Endodermal cell (in vitro differentiated cells): ENCODE measurements around the gene FRS2. TPM values are rescaled to one million over a fixed set of nuclear protein-coding genes. Genes with fewer than 3 reads are reported as not detected.

Experiments
- DNase-seq: peaks from one replicate; pipeline ENCODE4 v3.0.0-alpha.2; 2017
- H3K27ac ChIP-seq: 2 replicates; pipeline ENCODE4 v1.5.1; 2013; ENCODE audit warnings: mild to moderate bottlenecking, low read depth, low read length, moderate library complexity
- H3K27me3 ChIP-seq: 2 replicates; pipeline ENCODE4 v1.6.1; 2013; ENCODE audit warnings: mild to moderate bottlenecking, low read length, moderate library complexity; ENCODE audit not compliant: insufficient read depth, control insufficient read depth, poor library complexity, severe bottlenecking
- H3K36me3 ChIP-seq: 2 replicates; pipeline ENCODE4 v1.7.0; 2013; ENCODE audit warnings: mild to moderate bottlenecking, low read length, moderate library complexity; ENCODE audit not compliant: control insufficient read depth, insufficient read depth
- H3K4me1 ChIP-seq: one replicate; pipeline ENCODE4 v1.7.0; 2013; ENCODE audit warnings: low read length; ENCODE audit not compliant: control insufficient read depth, insufficient read depth
- H3K4me3 ChIP-seq: 2 replicates; pipeline ENCODE4 v1.5.1; 2013; ENCODE audit warnings: mild to moderate bottlenecking, low read length, moderate library complexity
- H3K9ac ChIP-seq: 2 replicates; pipeline ENCODE4 v1.6.1; 2013; ENCODE audit warnings: mild to moderate bottlenecking, low read length, moderate library complexity; ENCODE audit not compliant: poor library complexity, severe bottlenecking; ENCODE audit errors: extremely low read depth
- H3K9me3 ChIP-seq: 2 replicates; pipeline ENCODE4 v1.6.1; 2013; ENCODE audit warnings: mild to moderate bottlenecking, low read length, moderate library complexity; ENCODE audit not compliant: control insufficient read depth
- H3K27ac Mint-ChIP-seq: 2 replicates; pipeline ENCODE4 v1.8.0; 2020; ENCODE audit warnings: mixed read lengths
- H3K27me3 Mint-ChIP-seq: 2 replicates; pipeline ENCODE4 v1.8.0; 2021; ENCODE audit warnings: mild to moderate bottlenecking, mixed read lengths; ENCODE audit not compliant: insufficient read depth
- H3K36me3 Mint-ChIP-seq: 2 replicates; pipeline ENCODE4 v1.8.0; 2020; ENCODE audit warnings: low read depth, mixed read lengths
- H3K4me1 Mint-ChIP-seq: 2 replicates; pipeline ENCODE4 v1.8.0; 2020; ENCODE audit warnings: mixed read lengths
- H3K4me3 Mint-ChIP-seq: 2 replicates; pipeline ENCODE4 v1.8.0; 2020; ENCODE audit warnings: mild to moderate bottlenecking, moderate library complexity, mixed read lengths
- H3K9me3 Mint-ChIP-seq: 2 replicates; pipeline ENCODE4 v1.8.0; 2020; ENCODE audit warnings: mild to moderate bottlenecking, mixed read lengths
- WGBS, 2 experiments: methylation state at CpG; one replicate each; pipeline versions ENCODE4 v1.1.5 to v1.1.7; 2013; ENCODE audit warnings: missing lambda C conversion rate in 2 of 2, mixed read lengths in 1 of 2; ENCODE audit not compliant: insufficient coverage in 1 of 2, insufficient read length in 1 of 2; 5-methylcytosine and 5-hydroxymethylcytosine counted together
- total RNA-seq, 2 donors: library from RNA; stranded (reverse); fragmentation: NEBNext Ultra II Directional in 1 of 2; extraction: Animal tissue kit (Norgen Biotek cat#: 25700) in 1 of 2; gene quantifications; 2 replicates in 1 of 2; 3 replicates in 1 of 2; pipeline ENCODE4 v1.2.1, GENCODE V29; 2021
- TF ChIP-seq, protein P1 (sequence below): fragments of 200-600 bp; sonication (generic); conservative IDR thresholded peaks from 2 replicates; pipeline ENCODE4 v1.5.0; 2021; ENCODE audit warnings: antibody characterized with exemption, mild to moderate bottlenecking

Gene FRS2
- total RNA-seq, 2 donors from 2014 or later = 63.1 to 65.8 TPM

DNA sequence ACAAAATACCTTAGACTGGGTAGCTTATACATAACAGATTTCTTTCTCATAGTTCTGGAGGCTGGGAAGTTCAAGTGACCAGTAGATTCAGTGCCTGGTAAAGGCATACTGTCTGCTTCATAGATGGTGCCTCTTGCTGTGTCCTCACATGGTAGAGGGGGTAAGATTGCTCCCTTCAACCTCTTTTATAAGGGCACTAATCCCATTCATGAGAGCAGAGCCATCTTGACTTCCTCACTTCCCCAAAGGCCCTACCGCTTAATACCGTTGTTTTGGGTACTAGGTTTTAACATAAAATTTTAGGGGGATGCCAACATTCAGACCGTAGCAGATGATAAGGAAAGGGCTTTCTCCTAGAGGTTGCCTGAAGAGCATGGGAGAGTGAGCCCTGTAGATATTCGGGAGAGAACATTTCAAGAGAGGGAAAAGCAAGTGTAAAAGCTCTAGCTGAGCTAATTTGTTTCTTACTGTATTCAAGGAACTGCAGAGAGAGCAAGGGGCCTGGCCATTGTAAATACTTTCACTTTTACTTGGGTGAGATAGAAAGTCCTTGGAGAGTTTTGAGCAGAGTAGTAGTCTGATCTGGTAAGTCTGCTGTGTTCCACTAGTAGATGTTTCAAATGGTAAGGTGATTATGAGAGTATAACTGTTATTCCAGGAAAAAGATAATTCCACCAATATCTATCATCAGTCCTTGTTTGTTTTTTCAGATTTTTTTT, 27.3 kb downstream of the FRS2 start:
- H3K9me3 Mint-ChIP-seq = no peaks in the 10 kb centered on the region
- Histone ChIP-seq H3K36me3 (peaks cover 21% of the 10 kb centered on the region), H3K4me1 (no peaks in the 10 kb centered on the region), H3K9me3 (peaks cover 14% of the 10 kb centered on the region), H3K9ac (no peak overlapping the region), H3K4me3 (no peak overlapping the region), H3K27me3 (no peaks in the 10 kb centered on the region), H3K27ac (no peak overlapping the region)
- 82 to 83% methylated on average over 4 of the region's 4 CpGs for WGBS, 2 experiments
- H3K36me3 Mint-ChIP-seq = peaks cover 15% of the 10 kb centered on the region
- H3K27ac Mint-ChIP-seq = peak overlapping the region; percentile 11
- H3K4me3 Mint-ChIP-seq = no peak overlapping the region
- H3K27me3 Mint-ChIP-seq = no peaks in the 10 kb centered on the region
- TF ChIP-seq, protein P1, sequence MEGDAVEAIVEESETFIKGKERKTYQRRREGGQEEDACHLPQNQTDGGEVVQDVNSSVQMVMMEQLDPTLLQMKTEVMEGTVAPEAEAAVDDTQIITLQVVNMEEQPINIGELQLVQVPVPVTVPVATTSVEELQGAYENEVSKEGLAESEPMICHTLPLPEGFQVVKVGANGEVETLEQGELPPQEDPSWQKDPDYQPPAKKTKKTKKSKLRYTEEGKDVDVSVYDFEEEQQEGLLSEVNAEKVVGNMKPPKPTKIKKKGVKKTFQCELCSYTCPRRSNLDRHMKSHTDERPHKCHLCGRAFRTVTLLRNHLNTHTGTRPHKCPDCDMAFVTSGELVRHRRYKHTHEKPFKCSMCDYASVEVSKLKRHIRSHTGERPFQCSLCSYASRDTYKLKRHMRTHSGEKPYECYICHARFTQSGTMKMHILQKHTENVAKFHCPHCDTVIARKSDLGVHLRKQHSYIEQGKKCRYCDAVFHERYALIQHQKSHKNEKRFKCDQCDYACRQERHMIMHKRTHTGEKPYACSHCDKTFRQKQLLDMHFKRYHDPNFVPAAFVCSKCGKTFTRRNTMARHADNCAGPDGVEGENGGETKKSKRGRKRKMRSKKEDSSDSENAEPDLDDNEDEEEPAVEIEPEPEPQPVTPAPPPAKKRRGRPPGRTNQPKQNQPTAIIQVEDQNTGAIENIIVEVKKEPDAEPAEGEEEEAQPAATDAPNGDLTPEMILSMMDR = no peak
- H3K4me1 Mint-ChIP-seq = peaks cover 4% of the 10 kb centered on the region
- no peak for DNase-seq

DNA sequence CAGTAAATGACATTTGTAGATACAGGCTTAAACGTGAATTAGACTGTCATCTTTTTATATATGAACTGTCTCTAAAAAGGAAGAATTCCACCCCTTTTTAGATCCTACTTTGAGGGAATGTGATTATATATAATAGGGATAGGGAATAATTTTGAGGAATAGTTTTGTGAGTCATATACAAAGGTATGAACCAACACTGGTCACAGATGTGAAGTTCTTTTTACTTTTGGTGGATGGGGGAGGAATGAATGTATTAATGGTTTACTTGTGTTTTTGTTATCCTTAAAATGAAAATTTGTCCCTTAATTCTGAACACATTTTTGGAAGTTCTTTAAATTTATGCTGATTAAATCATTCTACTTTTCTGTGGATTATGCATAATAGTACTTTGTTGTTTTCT, 30.4 kb downstream of the FRS2 start:
- DNase-seq = no peak
- Mint-ChIP-seq H3K4me1 (peaks cover 6% of the 10 kb centered on the region), H3K4me3 (no peak overlapping the region), H3K27me3 (no peaks in the 10 kb centered on the region), H3K27ac (no peak overlapping the region), H3K36me3 (peaks cover 5% of the 10 kb centered on the region), H3K9me3 (no peaks in the 10 kb centered on the region)
- Histone ChIP-seq H3K36me3 (peaks cover 7% of the 10 kb centered on the region), H3K27ac (no peak overlapping the region), H3K4me1 (no peaks in the 10 kb centered on the region), H3K9me3 (peaks cover 3% of the 10 kb centered on the region), H3K4me3 (no peak overlapping the region), H3K27me3 (no peaks in the 10 kb centered on the region), H3K9ac (no peak overlapping the region)
- WGBS, 2 experiments = 100% methylated on average over 1 of the region's 1 CpG; no CpG with 5 or more reads in 1 of the 2 experiments
- TF ChIP-seq, protein P1 = no peak

DNA sequence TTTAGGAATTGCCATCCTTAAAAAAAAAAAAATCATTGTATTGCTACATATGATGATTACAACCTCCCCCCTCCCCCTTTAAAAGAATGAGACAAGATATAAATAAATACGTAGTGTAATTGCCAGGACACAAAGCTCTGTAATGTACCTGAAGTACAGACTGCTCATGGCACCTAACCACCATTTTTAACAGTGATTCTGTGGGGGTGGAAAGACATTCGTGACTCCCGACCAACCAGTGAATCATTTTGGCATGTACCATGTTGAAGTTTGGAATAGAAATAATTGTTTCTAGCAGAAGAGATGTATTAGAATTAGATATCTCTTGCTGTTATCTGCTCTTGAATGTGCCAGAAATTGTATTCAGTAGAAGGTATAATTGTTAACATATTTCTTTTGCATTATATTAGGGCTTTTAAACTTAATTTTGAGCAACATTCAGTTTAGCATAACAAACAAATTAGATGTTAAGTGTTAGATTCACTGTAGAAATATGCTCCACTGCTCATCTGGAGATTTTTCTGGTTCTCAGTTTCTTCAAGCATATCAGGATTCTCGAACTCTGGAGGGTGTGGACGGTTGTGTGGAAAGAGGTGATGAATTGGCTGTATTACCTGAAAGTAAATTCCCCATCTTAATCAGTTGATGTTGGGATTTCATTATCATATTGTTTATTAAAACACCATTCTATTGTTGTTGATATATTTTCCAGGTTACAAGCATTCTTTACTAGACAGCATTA, 31.1 kb downstream of the FRS2 start:
- no peak overlapping the region for H3K9ac ChIP-seq
- DNase-seq = no peak
- TF ChIP-seq, protein P1 = no peak
- Mint-ChIP-seq H3K36me3 (peaks cover 3% of the 10 kb centered on the region), H3K27me3 (no peaks in the 10 kb centered on the region), H3K4me1 (peaks cover 6% of the 10 kb centered on the region), H3K4me3 (no peak overlapping the region), H3K27ac (no peak overlapping the region), H3K9me3 (no peaks in the 10 kb centered on the region)
- 98% methylated on average over 5 of the region's 5 CpGs; no CpG with 5 or more reads in 1 of the 2 experiments for WGBS, 2 experiments
- no peaks in the 10 kb centered on the region for H3K9me3 ChIP-seq
- peaks cover 7% of the 10 kb centered on the region for H3K36me3 ChIP-seq
- H3K27me3 ChIP-seq = no peaks in the 10 kb centered on the region
- no peak overlapping the region for H3K27ac ChIP-seq
- H3K4me3 ChIP-seq = no peak overlapping the region
- H3K4me1 ChIP-seq = no peaks in the 10 kb centered on the region
